Liver (tissue), 9 donors: Measurements from ENCODE around the gene SLC26A4. TPM values are rescaled to one million over a fixed set of nuclear protein-coding genes. Genes with fewer than 3 reads are reported as not detected.

ENCODE experiments used
- DNase-seq: peaks from one replicate; pipeline ENCODE4 v3.0.0-alpha.2; 2017; ENCODE audit warnings: low spot score
- H3K27ac ChIP-seq, 2 donors: one replicate each; pipeline ENCODE4 v1.7.0; 2013; ENCODE audit warnings: inconsistent platforms in 2 of 2, low read length in 2 of 2, control low read depth in 1 of 2, low read depth in 1 of 2, mild to moderate bottlenecking in 1 of 2
- H3K27me3 ChIP-seq, 4 donors: one replicate each; pipeline versions ENCODE4 v1.6.1 to v1.7.0; 2013; ENCODE audit warnings: low read length in 3 of 4, inconsistent platforms in 1 of 4, mild to moderate bottlenecking in 1 of 4, moderate library complexity in 1 of 4; ENCODE audit not compliant: control insufficient read depth in 4 of 4, insufficient read depth in 4 of 4
- H3K36me3 ChIP-seq, 4 donors: one replicate each; pipeline versions ENCODE4 v1.6.1 to v1.7.0; 2013; ENCODE audit warnings: low read length in 3 of 4, mild to moderate bottlenecking in 3 of 4, low read depth in 1 of 4, moderate library complexity in 1 of 4; ENCODE audit not compliant: control insufficient read depth in 4 of 4, insufficient read depth in 3 of 4
- H3K4me1 ChIP-seq, 4 donors: one replicate each; pipeline versions ENCODE4 v1.6.1 to v1.7.0; 2013; ENCODE audit warnings: low read length in 3 of 4, mild to moderate bottlenecking in 3 of 4, moderate library complexity in 1 of 4; ENCODE audit not compliant: control insufficient read depth in 4 of 4, insufficient read depth in 4 of 4
- H3K4me3 ChIP-seq, 3 donors: one replicate each; pipeline versions ENCODE4 v1.6.1 to v1.7.0; 2013; ENCODE audit warnings: low read length in 3 of 3, control low read depth in 1 of 3, low read depth in 1 of 3, mild to moderate bottlenecking in 1 of 3
- H3K9ac ChIP-seq, 2 donors: one replicate each; pipeline ENCODE4 v1.7.0; 2013; ENCODE audit warnings: low read length in 2 of 2, mild to moderate bottlenecking in 2 of 2, moderate library complexity in 2 of 2, control low read depth in 1 of 2, low read depth in 1 of 2
- H3K9me3 ChIP-seq, 4 donors: one replicate each; pipeline versions ENCODE4 v1.6.1 to v1.7.0; 2013; ENCODE audit warnings: low read length in 3 of 4; ENCODE audit not compliant: control insufficient read depth in 4 of 4
- EGR1 ChIP-seq, 2 donors: IDR thresholded peaks; 2 replicates each; pipeline ENCODE4 v1.6.1; 2016 to 2018; ENCODE audit warnings: antibody characterized with exemption in 2 of 2, low read depth in 2 of 2
- FOXA2 ChIP-seq: IDR thresholded peaks from 2 replicates; pipeline ENCODE4 v1.6.1; 2016; ENCODE audit warnings: antibody characterized with exemption
- GABPA ChIP-seq, 2 donors: IDR thresholded peaks in 1 of 2; conservative IDR thresholded peaks in 1 of 2; 2 replicates each; pipeline ENCODE4 v1.6.1; 2016; ENCODE audit warnings: antibody characterized with exemption in 2 of 2, mild to moderate bottlenecking in 1 of 2, moderate library complexity in 1 of 2
- JUND ChIP-seq, 2 donors: IDR thresholded peaks; 2 replicates each; pipeline ENCODE4 v1.6.1; 2016; ENCODE audit warnings: antibody characterized with exemption in 2 of 2
- RAD21 ChIP-seq, 2 donors: IDR thresholded peaks; 2 replicates each; pipeline ENCODE4 v1.6.1; 2016; ENCODE audit warnings: antibody characterized with exemption in 2 of 2, mild to moderate bottlenecking in 2 of 2
- TAF1 ChIP-seq: conservative IDR thresholded peaks from 2 replicates; pipeline ENCODE4 v1.6.1; 2016; ENCODE audit warnings: antibody characterized with exemption, mild to moderate bottlenecking
- YY1 ChIP-seq: IDR thresholded peaks from 2 replicates; pipeline ENCODE4 v1.6.1; 2016; ENCODE audit warnings: antibody characterized with exemption, mild to moderate bottlenecking
- WGBS: extraction: QIAGEN DNeasy Blood & Tissue Kit; methylation state at CpG from one replicate; pipeline ENCODE4 v1.1.7; 2013; 5-methylcytosine and 5-hydroxymethylcytosine counted together
- polyA plus RNA-seq, 2 donors: library from polyadenylated mRNA; stranded (reverse) in 1 of 2; unstranded in 1 of 2; fragments of 200-250 nt in 1 of 2; fragments of >200 nt in 1 of 2; fragmentation: Nextera tagmentation in 1 of 2; extraction: Ambion mirVana in 1 of 2; gene quantifications; one replicate each; pipeline versions ENCODE4 v1.2.1 to v1.2.3, GENCODE V29; 2013 to 2015
- total RNA-seq, 2 donors: library from RNA; depleted of rRNA; stranded (reverse); fragments of >200 nt; gene quantifications; one replicate each; pipeline ENCODE4 v1.2.3, GENCODE V29; 2014
- TF ChIP-seq, protein P1 (sequence below): IDR thresholded peaks from 2 replicates; pipeline ENCODE4 v1.6.1; 2016; ENCODE audit warnings: antibody characterized with exemption
- TF ChIP-seq, protein P2 (sequence below): fragments of 150-350 bp; IDR thresholded peaks from 2 replicates; pipeline ENCODE4 v1.5.1; 2017; ENCODE audit warnings: improper control_type of control experiment, low read depth, low read length; ENCODE audit not compliant: missing input control
- TF ChIP-seq, protein P3 (sequence below): IDR thresholded peaks from 2 replicates; pipeline ENCODE4 v1.6.1; 2016; ENCODE audit warnings: antibody characterized with exemption
- TF ChIP-seq, protein P4 (sequence below): IDR thresholded peaks from 2 replicates; pipeline ENCODE4 v1.6.1; 2016; ENCODE audit warnings: antibody characterized with exemption
- TF ChIP-seq, protein P5 (sequence below): IDR thresholded peaks from 2 replicates; pipeline ENCODE4 v1.6.1; 2016; ENCODE audit warnings: antibody characterized with exemption, mild to moderate bottlenecking
- donor health status: healthy.
- donor health status: healthy.
- donor health status: healthy.
- donor health status: healthy.
- donor health status: healthy.

The SLC26A4 gene
- total and polyA plus RNA-seq, 4 donors = 0.08 to 0.25 (median 0.19) TPM; not detected in 1

DNA sequence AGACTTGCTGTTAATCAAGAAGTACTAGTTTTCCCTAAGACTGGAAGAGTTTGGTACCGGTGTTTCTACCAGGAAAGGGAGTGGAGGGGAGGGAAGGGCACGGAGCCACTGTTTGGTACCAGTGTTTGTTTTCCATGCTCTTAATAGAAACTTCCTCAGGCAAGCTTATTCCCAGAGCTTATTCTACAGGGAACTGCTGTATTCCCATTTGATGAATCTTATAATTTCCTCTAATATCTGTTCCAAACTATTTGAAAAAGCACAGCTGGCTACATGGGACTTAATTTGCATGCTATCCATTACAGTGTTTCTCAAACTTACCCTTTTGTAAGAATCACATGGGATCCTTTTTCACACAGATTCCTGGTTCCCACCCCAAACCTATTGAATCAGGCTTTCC, 23.7 kb downstream of the SLC26A4 start:
- Histone ChIP-seq H3K4me1 (no peaks in the 10 kb centered on the region), H3K4me3 (no peak overlapping the region), H3K9ac (no peak overlapping the region), H3K9me3 (no peaks in the 10 kb centered on the region), H3K27ac (no peak overlapping the region), H3K27me3 (peaks cover 0 to 2% (median 0%) of the 10 kb centered on the region in 4 donors), H3K36me3 (no peaks in the 10 kb centered on the region)
- WGBS = 88% methylated on average over 2 of the region's 2 CpGs
- no peak for TF ChIP-seq FOXA2
- TF ChIP-seq, protein P1, sequence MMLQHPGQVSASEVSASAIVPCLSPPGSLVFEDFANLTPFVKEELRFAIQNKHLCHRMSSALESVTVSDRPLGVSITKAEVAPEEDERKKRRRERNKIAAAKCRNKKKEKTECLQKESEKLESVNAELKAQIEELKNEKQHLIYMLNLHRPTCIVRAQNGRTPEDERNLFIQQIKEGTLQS = no peak
- TF ChIP-seq YY1 = no peak
- TF ChIP-seq, protein P2, sequence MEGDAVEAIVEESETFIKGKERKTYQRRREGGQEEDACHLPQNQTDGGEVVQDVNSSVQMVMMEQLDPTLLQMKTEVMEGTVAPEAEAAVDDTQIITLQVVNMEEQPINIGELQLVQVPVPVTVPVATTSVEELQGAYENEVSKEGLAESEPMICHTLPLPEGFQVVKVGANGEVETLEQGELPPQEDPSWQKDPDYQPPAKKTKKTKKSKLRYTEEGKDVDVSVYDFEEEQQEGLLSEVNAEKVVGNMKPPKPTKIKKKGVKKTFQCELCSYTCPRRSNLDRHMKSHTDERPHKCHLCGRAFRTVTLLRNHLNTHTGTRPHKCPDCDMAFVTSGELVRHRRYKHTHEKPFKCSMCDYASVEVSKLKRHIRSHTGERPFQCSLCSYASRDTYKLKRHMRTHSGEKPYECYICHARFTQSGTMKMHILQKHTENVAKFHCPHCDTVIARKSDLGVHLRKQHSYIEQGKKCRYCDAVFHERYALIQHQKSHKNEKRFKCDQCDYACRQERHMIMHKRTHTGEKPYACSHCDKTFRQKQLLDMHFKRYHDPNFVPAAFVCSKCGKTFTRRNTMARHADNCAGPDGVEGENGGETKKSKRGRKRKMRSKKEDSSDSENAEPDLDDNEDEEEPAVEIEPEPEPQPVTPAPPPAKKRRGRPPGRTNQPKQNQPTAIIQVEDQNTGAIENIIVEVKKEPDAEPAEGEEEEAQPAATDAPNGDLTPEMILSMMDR = no peak
- TF ChIP-seq, protein P3, sequence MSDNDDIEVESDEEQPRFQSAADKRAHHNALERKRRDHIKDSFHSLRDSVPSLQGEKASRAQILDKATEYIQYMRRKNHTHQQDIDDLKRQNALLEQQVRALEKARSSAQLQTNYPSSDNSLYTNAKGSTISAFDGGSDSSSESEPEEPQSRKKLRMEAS = no peak
- TF ChIP-seq JUND (IDR thresholded peaks at IDR 0.05) = no peak
- no peak for TF ChIP-seq RAD21 (IDR thresholded peaks at IDR 0.05)
- DNase-seq = no peak

DNA sequence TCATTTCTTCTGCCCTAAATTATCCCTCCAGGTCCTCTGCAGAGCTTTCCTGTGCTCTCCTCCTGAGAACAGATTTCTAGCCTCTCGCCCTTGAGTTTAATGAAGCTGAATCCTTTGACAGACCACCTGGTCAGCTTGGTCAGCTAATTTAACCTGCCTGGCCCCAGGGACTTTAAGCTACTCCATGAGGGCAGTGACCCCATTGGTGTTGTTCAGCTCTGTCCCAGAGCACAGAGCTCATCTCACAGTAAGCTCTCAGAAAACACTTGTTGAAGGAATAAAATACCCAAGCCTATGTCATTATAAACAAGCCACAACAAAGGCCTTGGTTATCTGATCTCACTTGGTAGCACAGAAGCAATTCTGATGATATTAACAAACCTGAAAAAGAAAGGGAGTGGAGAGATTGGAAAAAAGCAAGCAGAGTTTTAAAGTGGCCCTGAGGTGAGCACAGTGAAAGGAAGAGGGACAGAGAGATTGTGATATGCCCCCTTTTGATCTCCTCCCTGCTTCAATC, 24.4 kb downstream of the SLC26A4 start:
- TF ChIP-seq TAF1 (no peak), EGR1 (IDR thresholded peaks at IDR 0.05; ENCODE audit: low read depth in 2 of 2) (no peak), RAD21 (IDR thresholded peaks at IDR 0.05) (no peak), GABPA (IDR thresholded peaks at IDR 0.05 in 1 of 2, conservative IDR thresholded peaks at IDR 0.05 in 1 of 2) (no peak), YY1 (no peak)
- TF ChIP-seq, protein P4, sequence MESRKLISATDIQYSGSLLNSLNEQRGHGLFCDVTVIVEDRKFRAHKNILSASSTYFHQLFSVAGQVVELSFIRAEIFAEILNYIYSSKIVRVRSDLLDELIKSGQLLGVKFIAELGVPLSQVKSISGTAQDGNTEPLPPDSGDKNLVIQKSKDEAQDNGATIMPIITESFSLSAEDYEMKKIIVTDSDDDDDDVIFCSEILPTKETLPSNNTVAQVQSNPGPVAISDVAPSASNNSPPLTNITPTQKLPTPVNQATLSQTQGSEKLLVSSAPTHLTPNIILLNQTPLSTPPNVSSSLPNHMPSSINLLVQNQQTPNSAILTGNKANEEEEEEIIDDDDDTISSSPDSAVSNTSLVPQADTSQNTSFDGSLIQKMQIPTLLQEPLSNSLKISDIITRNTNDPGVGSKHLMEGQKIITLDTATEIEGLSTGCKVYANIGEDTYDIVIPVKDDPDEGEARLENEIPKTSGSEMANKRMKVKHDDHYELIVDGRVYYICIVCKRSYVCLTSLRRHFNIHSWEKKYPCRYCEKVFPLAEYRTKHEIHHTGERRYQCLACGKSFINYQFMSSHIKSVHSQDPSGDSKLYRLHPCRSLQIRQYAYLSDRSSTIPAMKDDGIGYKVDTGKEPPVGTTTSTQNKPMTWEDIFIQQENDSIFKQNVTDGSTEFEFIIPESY = no peak
- TF ChIP-seq, protein P5, sequence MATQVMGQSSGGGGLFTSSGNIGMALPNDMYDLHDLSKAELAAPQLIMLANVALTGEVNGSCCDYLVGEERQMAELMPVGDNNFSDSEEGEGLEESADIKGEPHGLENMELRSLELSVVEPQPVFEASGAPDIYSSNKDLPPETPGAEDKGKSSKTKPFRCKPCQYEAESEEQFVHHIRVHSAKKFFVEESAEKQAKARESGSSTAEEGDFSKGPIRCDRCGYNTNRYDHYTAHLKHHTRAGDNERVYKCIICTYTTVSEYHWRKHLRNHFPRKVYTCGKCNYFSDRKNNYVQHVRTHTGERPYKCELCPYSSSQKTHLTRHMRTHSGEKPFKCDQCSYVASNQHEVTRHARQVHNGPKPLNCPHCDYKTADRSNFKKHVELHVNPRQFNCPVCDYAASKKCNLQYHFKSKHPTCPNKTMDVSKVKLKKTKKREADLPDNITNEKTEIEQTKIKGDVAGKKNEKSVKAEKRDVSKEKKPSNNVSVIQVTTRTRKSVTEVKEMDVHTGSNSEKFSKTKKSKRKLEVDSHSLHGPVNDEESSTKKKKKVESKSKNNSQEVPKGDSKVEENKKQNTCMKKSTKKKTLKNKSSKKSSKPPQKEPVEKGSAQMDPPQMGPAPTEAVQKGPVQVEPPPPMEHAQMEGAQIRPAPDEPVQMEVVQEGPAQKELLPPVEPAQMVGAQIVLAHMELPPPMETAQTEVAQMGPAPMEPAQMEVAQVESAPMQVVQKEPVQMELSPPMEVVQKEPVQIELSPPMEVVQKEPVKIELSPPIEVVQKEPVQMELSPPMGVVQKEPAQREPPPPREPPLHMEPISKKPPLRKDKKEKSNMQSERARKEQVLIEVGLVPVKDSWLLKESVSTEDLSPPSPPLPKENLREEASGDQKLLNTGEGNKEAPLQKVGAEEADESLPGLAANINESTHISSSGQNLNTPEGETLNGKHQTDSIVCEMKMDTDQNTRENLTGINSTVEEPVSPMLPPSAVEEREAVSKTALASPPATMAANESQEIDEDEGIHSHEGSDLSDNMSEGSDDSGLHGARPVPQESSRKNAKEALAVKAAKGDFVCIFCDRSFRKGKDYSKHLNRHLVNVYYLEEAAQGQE = no peak
- TF ChIP-seq, protein P1 = no peak

More for the DNA sequence above, 24.4 kb downstream of the SLC26A4 start:
- no peaks in the 10 kb centered on the region for H3K9me3 ChIP-seq
- no peak overlapping the region for H3K9ac ChIP-seq
- WGBS = 98% methylated on average over 1 of the region's 1 CpG
- no peaks in the 10 kb centered on the region for H3K4me1 ChIP-seq
- H3K4me3 ChIP-seq = no peak overlapping the region
- H3K27me3 ChIP-seq = peaks cover 0 to 4% (median 1%) of the 10 kb centered on the region in 4 donors
- H3K27ac ChIP-seq = no peak overlapping the region
- no peaks in the 10 kb centered on the region for H3K36me3 ChIP-seq
- DNase-seq = no peak
